NOMO-1 (cell line): ENCODE results near the gene NCEH1.
A peak's percentile ranks its signal among the peaks of the same experiment; 100 is the strongest.
"Not testable (repeated sequence)": the region's sequence is repeated elsewhere in the genome, so short reads cannot be mapped to it uniquely, and the experiment has no call there.

Source experiments
- DNase-seq, 2 experiments: peaks; one replicate each; lab custom pipeline; 2025; ENCODE audit not compliant: unreplicated experiment in 2 of 2; lab: John Stamatoyannopoulos, UW

NCEH1 gene

GRCh38 chr3:172708921-172709773 lies 1.7 kb downstream of the NCEH1 start:
- DNase-seq: no peak

DNA sequence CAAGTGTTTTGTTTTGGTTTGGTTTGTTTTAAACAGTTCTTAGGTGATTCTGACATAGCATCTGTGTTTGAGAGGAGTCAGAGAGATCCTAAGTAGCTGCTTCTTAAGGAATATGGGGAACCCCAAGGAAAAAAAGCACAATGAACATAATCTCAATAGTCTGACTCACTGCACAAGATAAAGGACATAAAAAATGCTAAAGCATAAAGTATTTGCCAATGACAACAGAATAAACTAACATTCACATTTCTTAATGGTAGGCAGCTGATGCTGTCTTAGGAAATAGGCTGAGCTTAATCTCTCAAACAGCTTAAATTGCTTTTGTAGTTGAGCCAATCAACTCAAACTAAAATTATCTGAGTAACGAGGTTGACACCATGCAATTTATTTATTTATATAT lies 2.9 kb downstream of the NCEH1 start:
- DNase-seq: no peak

GRCh38 chr3:172707030-172707429 lies 3.8 kb downstream of the NCEH1 start:
- peak in 1 of 2 experiments; percentile 52 for DNase-seq

DNA sequence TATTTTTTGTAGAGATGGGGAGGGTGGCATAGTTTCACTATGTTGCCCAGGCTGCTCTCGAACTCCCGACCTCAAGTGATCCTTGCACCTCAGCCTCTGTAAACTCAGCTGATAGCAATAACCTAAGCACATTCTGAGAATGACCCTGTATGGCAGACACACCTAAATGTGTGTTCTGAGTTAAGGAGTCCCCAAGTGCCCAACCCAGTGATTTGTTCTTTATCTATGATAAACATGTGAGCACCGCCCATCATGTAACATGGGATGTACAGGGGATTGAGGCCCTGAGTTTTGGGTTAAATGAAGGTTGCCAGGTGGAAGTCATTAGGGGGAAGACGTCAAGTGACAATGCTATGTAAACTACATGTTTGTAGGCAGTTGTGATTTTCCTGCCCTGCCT lies 5.7 kb downstream of the NCEH1 start:
- DNase-seq: no peak

DNA sequence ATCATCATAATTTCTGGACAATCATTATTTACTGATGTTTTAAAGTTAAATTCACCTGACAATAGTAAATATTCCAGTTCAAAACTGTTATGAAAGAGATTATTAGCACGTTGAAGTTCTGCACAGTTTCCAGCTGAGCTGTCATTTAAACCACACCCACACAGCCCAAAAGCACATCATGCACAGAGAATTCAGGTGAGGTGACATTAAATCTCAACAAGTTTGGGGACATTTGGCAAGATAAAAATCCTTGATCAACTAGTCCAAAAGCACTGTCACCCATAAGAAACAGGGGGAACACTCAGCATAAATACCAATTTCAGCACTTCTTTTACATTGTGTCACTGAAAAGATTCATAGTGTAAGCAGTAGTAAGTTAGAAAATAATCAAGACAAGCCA lies 6.9 kb downstream of the NCEH1 start:
- DNase-seq: no peak

DNA sequence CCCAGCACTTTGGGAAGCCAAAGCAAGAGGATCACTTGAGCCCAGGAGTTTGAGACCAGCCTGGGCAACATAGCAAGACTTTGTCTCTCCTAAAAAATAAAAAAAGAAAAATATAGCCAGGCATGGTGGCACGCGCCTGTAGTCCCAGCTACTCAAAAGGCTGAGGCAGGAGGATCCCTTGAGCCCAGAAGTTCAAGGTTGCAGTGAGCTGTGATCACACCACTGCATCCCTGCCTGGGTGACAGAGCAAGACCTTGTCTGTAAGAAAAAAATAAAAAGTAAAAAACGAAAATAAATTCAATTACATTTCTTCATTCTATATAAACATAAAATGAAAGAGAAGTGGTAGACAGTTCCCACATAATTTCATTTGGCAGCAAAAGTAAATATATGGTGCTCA lies 8.1 kb downstream of the NCEH1 start:
- not testable (repeated sequence) for DNase-seq

- no peak for DNase-seq
Measured at GRCh38 chr3:172702256-172702655, 8.6 kb downstream of the NCEH1 start.

DNA sequence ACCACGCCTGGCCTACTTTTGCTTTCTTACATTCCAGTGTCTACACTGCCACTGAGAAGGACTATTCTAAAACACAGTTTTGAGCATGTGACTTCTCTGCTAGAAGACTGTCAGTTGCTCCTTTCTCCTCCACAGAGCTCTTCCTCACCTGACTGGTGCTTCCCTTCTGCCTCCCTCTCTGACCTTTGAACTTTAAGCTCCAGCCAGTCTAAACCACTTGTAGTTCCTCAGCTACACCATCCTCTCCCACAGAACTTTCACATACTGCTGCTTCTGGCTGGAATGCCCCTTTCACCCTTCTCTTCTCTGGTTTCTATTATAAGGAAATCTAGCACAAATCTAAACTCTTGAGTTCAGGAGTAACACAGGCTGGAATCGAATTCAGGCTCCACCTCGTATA lies 9.1 kb downstream of the NCEH1 start:
- DNase-seq: no peak

GRCh38 chr3:172700936-172701455 lies 9.9 kb downstream of the NCEH1 start:
- no peak for DNase-seq

GRCh38 chr3:172700256-172700655 lies 10.6 kb downstream of the NCEH1 start:
- no peak for DNase-seq

DNA sequence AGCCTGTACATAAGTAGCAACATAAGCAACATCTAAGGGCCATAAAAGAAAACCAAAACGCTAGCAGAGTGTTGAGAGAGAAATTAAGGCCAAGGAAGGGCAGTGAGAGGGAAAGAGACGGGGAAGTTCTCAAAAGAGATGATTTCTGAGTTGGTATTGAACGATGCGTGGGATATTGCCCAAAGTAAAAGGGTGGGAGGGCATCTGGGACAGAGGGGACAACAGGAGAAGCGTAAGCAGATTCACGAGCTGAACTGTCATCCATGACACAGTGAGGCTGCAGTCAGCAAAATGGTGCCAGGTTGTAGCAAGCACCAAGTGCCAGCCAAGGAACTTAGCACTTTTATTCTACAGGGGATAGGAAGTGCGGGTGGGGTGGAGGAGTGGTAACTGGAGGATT lies 11.8 kb downstream of the NCEH1 start:
- DNase-seq: no peak

GRCh38 chr3:172698631-172699030 lies 12.2 kb downstream of the NCEH1 start:
- DNase-seq: peak; percentile 84 to 96

DNA sequence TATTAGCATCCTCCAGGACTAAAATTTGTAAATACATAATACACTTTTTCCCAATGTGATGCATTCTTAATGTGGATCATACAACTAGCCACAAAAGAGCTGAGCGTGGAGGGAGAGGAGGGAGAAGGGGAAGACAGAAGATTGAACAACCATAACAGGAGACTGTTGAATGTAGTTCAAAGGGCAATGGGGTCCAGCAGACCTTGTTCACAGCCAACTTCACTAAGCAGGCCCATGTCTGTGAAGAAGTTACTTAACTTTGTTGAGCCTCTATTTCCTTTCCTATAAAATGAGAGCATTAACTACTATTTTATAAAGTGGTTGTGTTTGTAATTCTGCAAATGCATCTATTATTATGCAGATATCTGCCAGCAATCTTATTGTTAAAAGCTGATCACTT lies 13.3 kb downstream of the NCEH1 start:
- DNase-seq: no peak

DNA sequence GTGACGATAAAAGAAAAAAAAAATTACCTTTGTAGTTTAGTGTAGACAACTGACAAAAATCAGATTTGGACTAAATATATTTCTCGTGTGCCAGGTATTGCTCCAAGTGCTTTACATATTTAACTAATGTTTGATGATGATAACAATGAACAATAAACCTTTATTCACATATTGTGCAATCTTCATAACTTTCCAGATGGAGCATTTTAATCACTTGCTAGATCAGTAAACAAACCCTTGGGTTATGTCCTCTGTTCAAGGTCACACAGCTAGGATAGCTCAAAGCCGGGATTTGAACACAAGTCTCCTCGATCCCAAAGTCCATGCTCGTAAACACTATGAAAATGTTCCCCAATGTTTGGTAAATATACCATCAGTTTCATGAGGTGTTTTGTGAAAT lies 14.5 kb downstream of the NCEH1 start:
- no peak for DNase-seq

- DNase-seq: peak in 1 of 2 experiments; percentile 18
Measured at GRCh38 chr3:172694573-172695246, 16.2 kb downstream of the NCEH1 start.

DNA sequence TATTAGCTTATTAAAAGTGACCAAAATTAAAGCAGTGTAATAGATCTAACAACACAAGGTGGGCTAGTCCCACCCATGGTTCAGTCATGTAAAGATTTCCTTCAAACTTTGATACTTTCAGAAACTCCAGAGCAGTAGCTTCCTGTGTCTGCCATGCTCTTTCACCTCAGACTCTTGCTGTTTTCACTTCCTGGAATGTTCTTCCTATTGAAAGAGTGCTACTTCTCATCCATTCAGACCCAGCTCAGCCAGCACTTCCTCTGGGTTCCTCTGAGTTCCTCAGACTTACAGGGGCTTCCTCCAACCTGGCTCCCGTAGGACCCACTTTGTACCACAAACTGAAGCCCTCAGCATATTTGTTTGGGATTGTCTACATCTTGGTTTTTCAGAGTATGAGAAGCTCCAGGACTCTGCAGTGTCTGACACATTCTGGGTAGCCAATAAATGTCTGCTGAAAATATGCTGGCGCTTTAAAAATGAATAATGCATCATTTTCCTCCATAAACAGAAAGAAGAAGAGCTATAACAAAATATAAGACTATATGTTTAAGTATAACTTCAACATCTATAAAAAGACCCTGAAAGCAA lies 18.0 kb downstream of the NCEH1 start:
- peak; percentile 54 to 83 for DNase-seq

DNA sequence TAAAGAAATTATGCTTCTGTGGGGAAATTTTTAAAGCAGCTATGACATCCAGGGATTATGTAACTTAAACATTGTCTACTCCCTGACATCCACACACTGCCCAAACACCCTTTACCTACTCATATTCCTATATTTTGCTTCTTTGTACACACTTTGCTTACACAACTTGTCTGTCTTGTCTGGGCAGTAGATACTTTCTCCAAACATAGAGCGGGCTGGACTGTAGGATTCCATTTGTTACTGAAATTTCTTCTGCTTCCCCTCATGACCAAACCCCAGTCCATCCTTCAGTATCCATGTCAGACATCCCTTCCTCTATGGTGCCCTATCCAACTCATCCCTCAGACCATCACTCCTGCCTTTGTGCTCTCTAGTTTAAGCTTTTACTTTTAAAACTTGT lies 19.9 kb downstream of the NCEH1 start:
- DNase-seq: no peak

DNA sequence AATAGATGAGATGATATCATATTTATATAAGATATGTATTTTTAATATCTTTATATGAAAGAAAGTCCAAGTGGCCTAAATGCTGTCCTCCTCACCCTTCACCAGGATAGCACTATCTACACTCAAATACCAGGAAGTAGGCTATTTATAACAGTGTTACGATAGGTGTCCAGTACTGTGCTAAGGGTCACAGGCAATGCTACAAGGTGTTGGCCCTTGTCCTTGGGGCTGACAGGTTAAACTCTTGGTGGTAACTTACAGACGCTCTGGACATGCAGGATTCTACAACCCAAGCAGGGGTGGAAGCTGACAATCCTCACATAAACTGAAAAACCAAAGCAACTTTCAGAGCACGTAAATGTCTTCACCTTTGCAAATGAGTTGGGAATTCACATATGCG lies 22.3 kb downstream of the NCEH1 start:
- no peak for DNase-seq

DNA sequence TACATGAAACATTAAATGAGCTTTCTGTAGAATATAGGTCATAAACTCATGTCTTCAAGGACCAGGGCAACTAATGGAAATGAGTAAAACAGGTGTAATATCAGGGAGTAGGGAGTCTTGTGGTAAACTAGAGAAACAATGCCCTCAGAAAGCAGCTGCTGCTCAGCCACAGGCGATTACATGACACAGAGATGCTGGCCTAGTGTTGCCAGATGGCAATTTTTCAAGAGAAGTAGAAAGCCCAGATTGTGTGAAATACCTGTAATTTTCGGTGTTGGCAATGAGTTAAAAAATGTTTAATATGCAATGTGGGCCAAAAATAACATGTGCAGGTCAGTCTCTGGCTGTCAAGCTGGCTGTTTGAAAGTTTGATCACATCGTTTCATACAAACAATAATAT lies 23.4 kb downstream of the NCEH1 start:
- no peak for DNase-seq

GRCh38 chr3:172685331-172686214 lies 25.3 kb downstream of the NCEH1 start:
- no peak for DNase-seq

DNA sequence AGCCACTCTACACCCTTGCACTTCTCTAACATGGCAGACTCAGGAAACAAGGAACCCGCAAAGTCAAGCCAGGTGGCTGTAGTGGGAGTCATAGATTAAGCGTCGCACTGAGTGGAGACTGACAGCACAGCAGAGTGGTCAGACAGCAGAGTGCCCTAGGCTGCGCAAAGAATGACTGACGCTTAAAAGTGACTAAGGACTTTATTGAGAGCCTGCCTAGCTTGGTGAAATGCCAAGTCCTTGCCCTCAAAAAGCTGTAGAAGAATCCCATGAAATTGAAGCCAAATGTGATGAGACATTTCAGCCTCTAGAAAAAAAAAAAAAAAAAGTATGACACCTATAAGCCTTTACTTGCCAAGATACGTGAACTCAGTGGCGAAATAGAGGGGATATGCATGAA lies 30.2 kb downstream of the NCEH1 start:
- no peak for DNase-seq
